ENCODE data around the gene MAD1L1. TPM values are rescaled to one million over a fixed set of nuclear protein-coding genes. Genes with fewer than 3 reads are reported as not detected.

The MAD1L1 gene
- total RNA-seq, 1 donor from 2014 or later, result 55.0 TPM

GRCh38 chr7:2255145-2256139, 22.7 kb upstream of the MAD1L1 start:
- no peak for DNase-seq (ENCODE audit: low spot score)
- Mint-ChIP-seq H3K27ac (no peak overlapping the region), H3K4me1 (ENCODE audit: low read depth) (peaks cover 1% of the 10 kb centered on the region), H3K4me3 (ENCODE audit: low read depth) (no peak overlapping the region), H3K9me3 (no peaks in the 10 kb centered on the region), H3K27me3 (ENCODE audit: low read depth) (no peaks in the 10 kb centered on the region), H3K36me3 (ENCODE audit: low read depth) (peaks cover 5% of the 10 kb centered on the region)
- intact Hi-C loops (cut with micrococcal nuclease), result no loop called here

DNA sequence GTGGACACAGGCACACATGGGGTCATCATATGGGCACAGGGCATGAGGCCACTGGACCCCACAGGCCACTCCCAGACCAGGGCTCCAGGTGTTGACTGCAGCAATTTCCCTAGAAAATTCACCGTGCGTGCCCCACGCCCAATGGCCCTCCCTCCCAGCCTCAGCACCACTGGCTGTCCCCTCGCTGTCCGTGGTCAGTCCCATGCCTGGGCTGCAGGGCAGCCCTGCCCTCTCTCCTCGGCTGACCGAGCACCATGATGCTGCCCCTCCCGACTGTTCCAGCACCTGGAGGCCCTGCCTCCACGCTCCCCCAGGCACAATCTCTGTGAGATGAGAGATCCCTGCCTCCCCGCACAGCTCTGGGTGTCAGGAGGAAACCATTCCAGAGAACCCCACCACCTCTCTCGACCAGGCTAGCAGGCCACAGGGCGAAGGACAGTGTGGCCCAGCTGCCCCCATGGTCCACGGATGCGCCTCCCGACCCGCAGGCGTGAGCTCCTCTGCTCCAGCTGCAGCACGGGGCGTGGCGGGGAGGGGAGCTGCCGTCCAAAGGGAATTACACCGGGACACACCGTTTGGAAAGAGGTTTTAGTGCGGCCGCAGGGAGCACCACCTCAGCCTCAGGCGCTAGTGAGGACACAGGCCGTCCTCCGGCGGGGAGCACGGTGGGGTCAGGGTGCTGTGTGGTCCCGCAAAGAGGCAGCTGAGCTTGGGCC, 21.8 kb upstream of the MAD1L1 start:
- no peak for DNase-seq (ENCODE audit: low spot score)
- Mint-ChIP-seq H3K27ac (no peak overlapping the region), H3K9me3 (no peaks in the 10 kb centered on the region), H3K36me3 (ENCODE audit: low read depth) (peaks cover 6% of the 10 kb centered on the region), H3K27me3 (ENCODE audit: low read depth) (no peaks in the 10 kb centered on the region), H3K4me3 (ENCODE audit: low read depth) (no peak overlapping the region), H3K4me1 (ENCODE audit: low read depth) (peaks cover 3% of the 10 kb centered on the region)
- intact Hi-C loops (cut with micrococcal nuclease), result no loop called here

- DNase-seq (ENCODE audit: low spot score), result no peak
- Mint-ChIP-seq H3K9me3 (no peaks in the 10 kb centered on the region), H3K36me3 (ENCODE audit: low read depth) (peaks cover 8% of the 10 kb centered on the region), H3K4me1 (ENCODE audit: low read depth) (peaks cover 12% of the 10 kb centered on the region), H3K27me3 (ENCODE audit: low read depth) (no peaks in the 10 kb centered on the region), H3K4me3 (ENCODE audit: low read depth) (no peak overlapping the region), H3K27ac (no peak overlapping the region)
- intact Hi-C loops (cut with micrococcal nuclease), result no loop called here
Measured at GRCh38 chr7:2253525-2254244, 20.9 kb upstream of the MAD1L1 start.

- Mint-ChIP-seq H3K9me3 (no peaks in the 10 kb centered on the region), H3K27me3 (ENCODE audit: low read depth) (no peaks in the 10 kb centered on the region), H3K4me1 (ENCODE audit: low read depth) (peaks cover 17% of the 10 kb centered on the region), H3K36me3 (ENCODE audit: low read depth) (peaks cover 10% of the 10 kb centered on the region), H3K4me3 (ENCODE audit: low read depth) (no peak overlapping the region), H3K27ac (peak overlapping the region; percentile 69)
- DNase-seq (ENCODE audit: low spot score), result no peak
- intact Hi-C loops (cut with micrococcal nuclease), result no loop called here
Measured at GRCh38 chr7:2253021-2253420, 20.3 kb upstream of the MAD1L1 start.

DNA sequence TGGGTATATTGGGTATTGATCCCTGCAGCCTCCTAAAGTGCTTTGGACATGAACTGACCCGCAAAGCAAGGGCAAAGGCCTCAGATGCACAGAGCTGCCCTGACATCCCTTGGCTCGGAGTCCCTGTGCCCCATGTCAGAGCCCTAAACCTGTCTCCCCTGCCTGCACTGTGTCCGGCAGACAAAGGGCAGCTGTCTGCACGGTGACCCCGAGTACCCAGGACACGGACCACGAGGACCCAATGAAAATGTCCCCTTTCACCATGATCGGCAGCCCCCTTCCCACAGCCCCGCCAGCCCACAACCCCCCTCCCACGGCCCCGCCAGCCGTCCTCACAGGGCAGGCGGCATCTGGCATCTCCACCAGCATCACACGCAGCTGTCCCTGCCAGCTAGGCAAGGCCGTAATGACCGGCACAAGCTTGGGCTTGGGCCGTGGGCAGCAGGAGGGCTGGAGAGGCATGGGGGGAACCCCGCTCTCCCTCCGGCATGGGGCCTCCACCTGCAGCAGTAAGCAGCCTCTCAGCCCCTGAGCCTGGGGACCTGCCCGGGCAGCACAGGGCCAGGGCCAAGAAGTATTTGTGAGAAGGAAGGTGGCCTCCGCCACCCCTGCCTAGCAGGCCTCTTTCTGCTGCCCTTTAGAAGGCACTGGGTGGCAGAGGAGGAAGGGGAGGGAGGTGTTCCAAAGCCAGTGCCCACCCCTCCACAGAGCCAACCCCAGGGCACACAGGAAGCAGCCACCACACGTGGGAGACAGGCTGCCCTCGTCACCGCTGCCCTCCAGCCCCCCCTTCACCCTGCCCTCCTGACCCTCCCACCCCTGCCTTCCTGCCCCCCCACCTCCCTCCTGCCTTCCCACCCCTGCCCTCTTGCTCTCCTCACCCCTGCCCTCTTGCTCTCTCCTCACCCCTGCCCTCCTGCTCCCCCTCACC, 19.4 kb upstream of the MAD1L1 start:
- Mint-ChIP-seq H3K4me1 (ENCODE audit: low read depth) (peaks cover 18% of the 10 kb centered on the region), H3K4me3 (ENCODE audit: low read depth) (no peak overlapping the region), H3K27ac (no peak overlapping the region), H3K27me3 (ENCODE audit: low read depth) (no peaks in the 10 kb centered on the region), H3K36me3 (ENCODE audit: low read depth) (peaks cover 10% of the 10 kb centered on the region), H3K9me3 (no peaks in the 10 kb centered on the region)
- no peak for DNase-seq (ENCODE audit: low spot score)
- intact Hi-C loops (cut with micrococcal nuclease), result no loop called here

DNA sequence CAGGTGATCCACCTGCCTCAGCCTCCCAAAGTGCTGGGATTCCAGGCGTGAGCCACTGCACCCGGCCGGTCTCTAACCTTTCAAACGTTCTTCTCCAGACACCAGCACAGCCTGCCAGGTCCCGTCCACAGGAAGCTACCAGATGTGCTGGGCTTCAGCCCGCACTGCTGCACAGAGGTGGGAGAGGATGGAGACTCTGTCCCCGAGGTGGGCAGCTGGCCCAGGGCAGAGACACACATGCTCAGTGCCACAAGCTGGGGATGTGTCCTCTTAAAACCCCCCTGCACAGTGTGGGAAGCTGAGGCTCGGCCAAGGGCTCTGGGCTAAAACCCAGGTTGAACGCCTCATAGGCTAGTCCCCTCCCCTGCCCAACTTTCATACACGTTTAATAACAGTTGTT, 18.6 kb upstream of the MAD1L1 start:
- Mint-ChIP-seq H3K36me3 (ENCODE audit: low read depth) (peaks cover 10% of the 10 kb centered on the region), H3K27ac (no peak overlapping the region), H3K4me3 (ENCODE audit: low read depth) (no peak overlapping the region), H3K27me3 (ENCODE audit: low read depth) (no peaks in the 10 kb centered on the region), H3K9me3 (no peaks in the 10 kb centered on the region), H3K4me1 (ENCODE audit: low read depth) (peaks cover 18% of the 10 kb centered on the region)
- intact Hi-C loops (cut with micrococcal nuclease), result no loop called here
- DNase-seq (ENCODE audit: low spot score), result no peak

- H3K36me3 Mint-ChIP-seq (ENCODE audit: low read depth), result peaks cover 19% of the 10 kb centered on the region
- H3K27me3 Mint-ChIP-seq (ENCODE audit: low read depth), result no peaks in the 10 kb centered on the region
- intact Hi-C loops (cut with micrococcal nuclease), result loop anchor here (10.0 kb wide), 1 partner anchor 675 kb away; the partner anchor contains the start of gene PSMG3
- H3K4me3 Mint-ChIP-seq (ENCODE audit: low read depth), result no peak overlapping the region
- H3K27ac Mint-ChIP-seq, result no peak overlapping the region
- H3K9me3 Mint-ChIP-seq, result no peaks in the 10 kb centered on the region
- no peak for DNase-seq (ENCODE audit: low spot score)
- peaks cover 23% of the 10 kb centered on the region for H3K4me1 Mint-ChIP-seq (ENCODE audit: low read depth)
Measured at GRCh38 chr7:2249744-2250323, 17.1 kb upstream of the MAD1L1 start.

DNA sequence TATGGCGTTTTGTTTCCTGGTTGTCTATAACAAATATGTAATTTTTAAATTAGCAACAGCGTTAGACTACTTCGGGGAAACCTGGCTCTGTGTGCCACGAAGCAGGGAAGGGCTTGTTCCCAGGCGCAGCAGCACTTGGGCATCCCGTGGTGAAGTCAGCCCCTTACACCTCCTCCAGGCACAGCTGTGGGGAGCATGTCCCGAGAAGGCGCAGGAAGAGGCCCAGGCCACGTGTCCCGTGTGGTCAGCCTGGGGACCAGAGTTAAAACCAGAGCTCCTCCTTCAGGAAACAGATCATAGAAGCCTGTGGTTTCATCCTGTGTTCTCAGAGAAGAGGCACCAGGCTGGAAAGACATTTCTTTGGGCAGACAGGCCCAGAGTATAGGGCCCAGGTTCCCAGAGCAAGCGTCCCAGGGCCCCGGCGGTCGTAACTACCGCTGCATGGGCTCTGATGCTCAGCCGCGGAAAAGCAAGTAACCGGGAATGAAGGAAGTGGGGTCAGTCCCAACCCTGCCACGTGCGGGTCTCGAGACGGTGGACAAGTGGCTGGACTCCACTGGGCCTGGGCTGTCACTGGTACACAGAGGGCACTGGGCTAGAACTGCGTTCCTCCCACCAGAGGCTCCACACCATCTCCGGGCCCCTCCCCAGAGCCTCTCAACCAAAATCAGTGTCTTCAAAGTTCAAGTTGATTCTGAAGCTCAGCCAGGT, 16.4 kb upstream of the MAD1L1 start:
- Mint-ChIP-seq H3K4me1 (ENCODE audit: low read depth) (peaks cover 23% of the 10 kb centered on the region), H3K27ac (peak overlapping the region; percentile 66), H3K36me3 (ENCODE audit: low read depth) (peaks cover 19% of the 10 kb centered on the region), H3K4me3 (ENCODE audit: low read depth) (peak overlapping the region; percentile 48), H3K27me3 (ENCODE audit: low read depth) (no peaks in the 10 kb centered on the region), H3K9me3 (no peaks in the 10 kb centered on the region)
- no peak for DNase-seq (ENCODE audit: low spot score)
- intact Hi-C loops (cut with micrococcal nuclease), result loop anchor here (10.0 kb wide), 1 partner anchor 674 kb away; the partner anchor contains the start of gene PSMG3

DNA sequence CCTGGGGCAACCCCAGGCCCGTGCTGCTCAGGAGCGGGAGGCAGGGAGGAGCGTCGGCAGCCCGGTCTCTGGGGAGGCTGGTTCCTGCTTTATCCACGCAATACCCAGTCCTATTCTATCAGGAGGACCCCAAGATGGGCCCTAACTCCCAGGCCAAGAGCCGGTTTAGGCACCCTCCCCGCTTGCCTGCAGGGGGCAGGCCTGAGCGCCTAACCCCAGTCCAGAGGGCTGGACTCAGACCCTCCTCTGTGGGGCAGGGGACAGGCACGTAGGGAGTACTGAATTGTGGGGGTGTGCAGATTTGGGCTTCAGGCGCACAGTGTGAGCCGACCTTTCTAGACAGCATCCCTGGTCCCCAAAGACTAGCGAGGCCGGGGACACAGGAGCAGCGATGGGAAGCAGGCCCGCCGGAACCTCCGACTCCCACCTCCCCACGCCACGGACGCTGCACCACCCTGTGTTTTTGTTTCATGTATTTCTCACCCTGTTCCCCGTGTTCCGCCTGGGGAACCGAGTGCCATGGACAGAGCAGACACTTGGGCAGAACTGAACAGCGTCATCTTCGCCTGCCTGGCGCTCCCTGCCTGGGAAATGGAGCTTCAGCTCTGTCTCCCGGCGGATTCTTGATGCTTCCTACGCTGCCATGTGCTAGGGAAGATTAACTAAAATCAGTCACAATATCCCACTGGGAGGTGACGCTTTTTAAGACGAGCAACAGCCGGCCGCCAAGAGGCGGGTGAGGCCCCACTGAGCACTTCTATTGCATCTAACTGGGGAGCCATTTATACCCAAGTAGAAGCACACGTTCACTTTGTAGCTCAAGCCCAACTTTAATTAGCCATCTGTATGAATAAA, 14.6 kb upstream of the MAD1L1 start:
- Mint-ChIP-seq H3K36me3 (ENCODE audit: low read depth) (peaks cover 19% of the 10 kb centered on the region), H3K27me3 (ENCODE audit: low read depth) (no peaks in the 10 kb centered on the region), H3K4me3 (ENCODE audit: low read depth) (no peak overlapping the region), H3K9me3 (no peaks in the 10 kb centered on the region), H3K27ac (no peak overlapping the region), H3K4me1 (ENCODE audit: low read depth) (peaks cover 32% of the 10 kb centered on the region)
- intact Hi-C loops (cut with micrococcal nuclease), result loop anchor here (1.0 to 10.0 kb wide), 2 partner anchors 101 to 673 kb away; partner anchors contain the start of gene PSMG3
- DNase-seq (ENCODE audit: low spot score), result no peak

GRCh38 chr7:2245883-2246675, 13.3 kb upstream of the MAD1L1 start:
- Mint-ChIP-seq H3K36me3 (ENCODE audit: low read depth) (peaks cover 19% of the 10 kb centered on the region), H3K27ac (no peak overlapping the region), H3K4me1 (ENCODE audit: low read depth) (peaks cover 32% of the 10 kb centered on the region), H3K4me3 (ENCODE audit: low read depth) (no peak overlapping the region), H3K27me3 (ENCODE audit: low read depth) (no peaks in the 10 kb centered on the region), H3K9me3 (no peaks in the 10 kb centered on the region)
- DNase-seq (ENCODE audit: low spot score), result no peak
- intact Hi-C loops (cut with micrococcal nuclease), result loop anchor here (10.0 kb wide), 1 partner anchor 671 kb away; the partner anchor contains the start of gene PSMG3

Measured in activated T-helper 2 cell treated with anti-CD3 and anti-CD28 coated beads, Interferon-gamma antibody, Interleukin-2, Interleukin-4, amounts not matched to agents 10 μg/mL and 5 μg/mL and 100 μg/mL, durations not matched to agents 14 hours and 24 hours and 36 hours (primary cell).